Measurements from ENCODE around the gene CSTF2T.

DNA sequence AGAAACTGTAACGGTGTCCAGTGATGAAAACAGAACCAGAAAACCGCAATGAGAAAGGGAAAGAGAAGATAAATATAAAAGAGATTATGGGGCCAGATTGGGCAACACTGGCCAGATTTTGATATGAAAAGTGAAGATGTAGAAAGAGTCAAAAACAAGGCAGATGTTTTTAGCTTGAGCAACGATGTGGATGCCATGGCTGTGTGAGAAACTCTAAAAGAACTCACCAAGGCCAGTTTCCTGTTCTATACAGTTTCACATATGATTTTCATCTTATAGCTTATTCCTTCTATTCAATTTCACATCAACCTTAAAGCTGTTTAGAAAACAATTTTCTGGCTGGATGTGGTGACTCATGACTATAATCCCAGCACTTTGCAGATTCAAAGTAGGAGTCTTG, 36.3 kb downstream of the CSTF2T start:
- TF ChIP-seq, protein P1, sequence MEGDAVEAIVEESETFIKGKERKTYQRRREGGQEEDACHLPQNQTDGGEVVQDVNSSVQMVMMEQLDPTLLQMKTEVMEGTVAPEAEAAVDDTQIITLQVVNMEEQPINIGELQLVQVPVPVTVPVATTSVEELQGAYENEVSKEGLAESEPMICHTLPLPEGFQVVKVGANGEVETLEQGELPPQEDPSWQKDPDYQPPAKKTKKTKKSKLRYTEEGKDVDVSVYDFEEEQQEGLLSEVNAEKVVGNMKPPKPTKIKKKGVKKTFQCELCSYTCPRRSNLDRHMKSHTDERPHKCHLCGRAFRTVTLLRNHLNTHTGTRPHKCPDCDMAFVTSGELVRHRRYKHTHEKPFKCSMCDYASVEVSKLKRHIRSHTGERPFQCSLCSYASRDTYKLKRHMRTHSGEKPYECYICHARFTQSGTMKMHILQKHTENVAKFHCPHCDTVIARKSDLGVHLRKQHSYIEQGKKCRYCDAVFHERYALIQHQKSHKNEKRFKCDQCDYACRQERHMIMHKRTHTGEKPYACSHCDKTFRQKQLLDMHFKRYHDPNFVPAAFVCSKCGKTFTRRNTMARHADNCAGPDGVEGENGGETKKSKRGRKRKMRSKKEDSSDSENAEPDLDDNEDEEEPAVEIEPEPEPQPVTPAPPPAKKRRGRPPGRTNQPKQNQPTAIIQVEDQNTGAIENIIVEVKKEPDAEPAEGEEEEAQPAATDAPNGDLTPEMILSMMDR (IDR thresholded peaks at IDR 0.05) = no peak
- TF ChIP-seq EZH2 (IDR thresholded peaks at IDR 0.05; ENCODE audit: borderline replicate concordance, insufficient read depth, low read depth, low read length, poor library complexity, severe bottlenecking) = no peak

Measured in B cell (primary cell).